ENCODE results near the gene EFHD2.

EFHD2 gene

GRCh38 chr1:15390667-15391066, 19.0 kb upstream of the EFHD2 start:
- Histone ChIP-seq H2AFZ (ENCODE audit: insufficient read depth, low read length, poor library complexity) (no peak overlapping the region), H3K23ac (ENCODE audit: low read length) (no peak overlapping the region), H3K4me1 (ENCODE audit: control insufficient read depth in 1 of 2, insufficient read depth in 2 of 2, low read length in 2 of 2) (no peaks in the 10 kb centered on the region), H2AK5ac (ENCODE audit: low read length) (no peak overlapping the region), H3K9me3 (ENCODE audit: insufficient read depth, low read depth, low read length) (peaks cover 2% of the 10 kb centered on the region), H3K9ac (ENCODE audit: low read length) (no peak overlapping the region), H3K27ac (ENCODE audit: low read depth, low read length) (no peak overlapping the region), H3K4me2 (ENCODE audit: low read length) (no peak overlapping the region), H2BK12ac (ENCODE audit: low read length) (no peak overlapping the region), H3K4ac (ENCODE audit: low read depth, low read length) (no peak overlapping the region), H4K8ac (ENCODE audit: low read depth, low read length) (no peak overlapping the region), H3K36me3 (ENCODE audit: control insufficient read depth in 1 of 2, insufficient read depth in 2 of 2, low read length in 2 of 2) (no peaks in the 10 kb centered on the region), H3K79me2 (ENCODE audit: control insufficient read depth, insufficient read depth, low read length, poor library complexity) (no peaks in the 10 kb centered on the region), H2BK120ac (ENCODE audit: insufficient read depth, low read length, poor library complexity) (no peak overlapping the region), H3K27me3 (ENCODE audit: insufficient read depth, low read length) (peaks cover 6% of the 10 kb centered on the region), H4K12ac (ENCODE audit: low read depth, low read length) (no peak overlapping the region), H3K79me1 (ENCODE audit: low read length) (no peaks in the 10 kb centered on the region), H3K14ac (ENCODE audit: low read length) (no peak overlapping the region), H3K18ac (ENCODE audit: low read length) (no peak overlapping the region), H3K4me3 (ENCODE audit: low read depth, low read length) (no peak overlapping the region), H4K91ac (ENCODE audit: low read depth, low read length) (no peak overlapping the region), H2BK5ac (ENCODE audit: low read depth, low read length, poor library complexity) (no peak overlapping the region)
- no peak for DNase-seq
- WGBS (ENCODE audit: extremely low coverage, insufficient coverage, insufficient read length), result no CpG with 5 or more reads among the region's 8 CpGs

- H3K79me1 ChIP-seq (ENCODE audit: low read length), result no peaks in the 10 kb centered on the region
- no peak overlapping the region for H2BK120ac ChIP-seq (ENCODE audit: insufficient read depth, low read length, poor library complexity)
- no peak overlapping the region for H3K9ac ChIP-seq (ENCODE audit: low read length)
- no peak overlapping the region for H3K18ac ChIP-seq (ENCODE audit: low read length)
- H3K4me3 ChIP-seq (ENCODE audit: low read depth, low read length), result no peak overlapping the region
- peaks cover 1% of the 10 kb centered on the region for H3K27me3 ChIP-seq (ENCODE audit: insufficient read depth, low read length)
- H3K9me3 ChIP-seq (ENCODE audit: insufficient read depth, low read depth, low read length), result no peaks in the 10 kb centered on the region
- no peak overlapping the region for H3K23ac ChIP-seq (ENCODE audit: low read length)
- H4K12ac ChIP-seq (ENCODE audit: low read depth, low read length), result no peak overlapping the region
- H3K4ac ChIP-seq (ENCODE audit: low read depth, low read length), result no peak overlapping the region
- no peaks in the 10 kb centered on the region for H3K36me3 ChIP-seq (ENCODE audit: control insufficient read depth in 1 of 2, insufficient read depth in 2 of 2, low read length in 2 of 2)
- no peak overlapping the region for H3K14ac ChIP-seq (ENCODE audit: low read length)
- H4K8ac ChIP-seq (ENCODE audit: low read depth, low read length), result no peak overlapping the region
- no peak for DNase-seq
- no peak overlapping the region for H3K27ac ChIP-seq (ENCODE audit: low read depth, low read length)
- H3K4me2 ChIP-seq (ENCODE audit: low read length), result no peak overlapping the region
- no peak overlapping the region for H2BK12ac ChIP-seq (ENCODE audit: low read length)
- H3K4me1 ChIP-seq (ENCODE audit: control insufficient read depth in 1 of 2, insufficient read depth in 2 of 2, low read length in 2 of 2), result no peaks in the 10 kb centered on the region
- no peaks in the 10 kb centered on the region for H3K79me2 ChIP-seq (ENCODE audit: control insufficient read depth, insufficient read depth, low read length, poor library complexity)
- H4K91ac ChIP-seq (ENCODE audit: low read depth, low read length), result no peak overlapping the region
- no peak overlapping the region for H2AK5ac ChIP-seq (ENCODE audit: low read length)
- H2AFZ ChIP-seq (ENCODE audit: insufficient read depth, low read length, poor library complexity), result no peak overlapping the region
- H2BK5ac ChIP-seq (ENCODE audit: low read depth, low read length, poor library complexity), result no peak overlapping the region
- no CpG with 5 or more reads among the region's 4 CpGs for WGBS (ENCODE audit: extremely low coverage, insufficient coverage, insufficient read length)
These were observed 18.3 kb upstream of the EFHD2 start for GRCh38 chr1:15391366-15391765.

GRCh38 chr1:15393475-15394257, 16.0 kb upstream of the EFHD2 start:
- H3K79me2 ChIP-seq (ENCODE audit: control insufficient read depth, insufficient read depth, low read length, poor library complexity), result no peaks in the 10 kb centered on the region
- no peaks in the 10 kb centered on the region for H3K27me3 ChIP-seq (ENCODE audit: insufficient read depth, low read length)
- no peaks in the 10 kb centered on the region for H3K79me1 ChIP-seq (ENCODE audit: low read length)
- H2BK12ac ChIP-seq (ENCODE audit: low read length), result no peak overlapping the region
- no peak overlapping the region for H3K9ac ChIP-seq (ENCODE audit: low read length)
- no peak overlapping the region for H3K18ac ChIP-seq (ENCODE audit: low read length)
- no peak overlapping the region for H3K4me2 ChIP-seq (ENCODE audit: low read length)
- H2BK120ac ChIP-seq (ENCODE audit: insufficient read depth, low read length, poor library complexity), result no peak overlapping the region
- no peak overlapping the region for H4K8ac ChIP-seq (ENCODE audit: low read depth, low read length)
- no peak overlapping the region for H2AFZ ChIP-seq (ENCODE audit: insufficient read depth, low read length, poor library complexity)
- H3K4me3 ChIP-seq (ENCODE audit: low read depth, low read length), result no peak overlapping the region
- H3K4ac ChIP-seq (ENCODE audit: low read depth, low read length), result no peak overlapping the region
- H4K12ac ChIP-seq (ENCODE audit: low read depth, low read length), result no peak overlapping the region
- no peak overlapping the region for H3K27ac ChIP-seq (ENCODE audit: low read depth, low read length)
- no peaks in the 10 kb centered on the region for H3K9me3 ChIP-seq (ENCODE audit: insufficient read depth, low read depth, low read length)
- WGBS (ENCODE audit: extremely low coverage, insufficient coverage, insufficient read length), result no CpG with 5 or more reads among the region's 9 CpGs
- peak in 1 of 2 donors; percentile 44 for DNase-seq
- H4K91ac ChIP-seq (ENCODE audit: low read depth, low read length), result no peak overlapping the region
- H2BK5ac ChIP-seq (ENCODE audit: low read depth, low read length, poor library complexity), result no peak overlapping the region
- H3K36me3 ChIP-seq (ENCODE audit: control insufficient read depth in 1 of 2, insufficient read depth in 2 of 2, low read length in 2 of 2), result no peaks in the 10 kb centered on the region
- no peak overlapping the region for H3K23ac ChIP-seq (ENCODE audit: low read length)
- no peak overlapping the region for H3K14ac ChIP-seq (ENCODE audit: low read length)
- no peaks in the 10 kb centered on the region for H3K4me1 ChIP-seq (ENCODE audit: control insufficient read depth in 1 of 2, insufficient read depth in 2 of 2, low read length in 2 of 2)
- no peak overlapping the region for H2AK5ac ChIP-seq (ENCODE audit: low read length)

GRCh38 chr1:15394258-15394690, 15.4 kb upstream of the EFHD2 start:
- Histone ChIP-seq H3K14ac (ENCODE audit: low read length) (no peak overlapping the region), H3K18ac (ENCODE audit: low read length) (no peak overlapping the region), H3K9me3 (ENCODE audit: insufficient read depth, low read depth, low read length) (no peaks in the 10 kb centered on the region), H2AK5ac (ENCODE audit: low read length) (no peak overlapping the region), H4K8ac (ENCODE audit: low read depth, low read length) (no peak overlapping the region), H2AFZ (ENCODE audit: insufficient read depth, low read length, poor library complexity) (no peak overlapping the region), H2BK5ac (ENCODE audit: low read depth, low read length, poor library complexity) (no peak overlapping the region), H2BK12ac (ENCODE audit: low read length) (no peak overlapping the region), H3K27me3 (ENCODE audit: insufficient read depth, low read length) (no peaks in the 10 kb centered on the region), H4K91ac (ENCODE audit: low read depth, low read length) (no peak overlapping the region), H3K4me2 (ENCODE audit: low read length) (no peak overlapping the region), H3K23ac (ENCODE audit: low read length) (no peak overlapping the region), H3K9ac (ENCODE audit: low read length) (no peak overlapping the region), H3K27ac (ENCODE audit: low read depth, low read length) (no peak overlapping the region), H4K12ac (ENCODE audit: low read depth, low read length) (no peak overlapping the region), H3K79me2 (ENCODE audit: control insufficient read depth, insufficient read depth, low read length, poor library complexity) (no peaks in the 10 kb centered on the region), H2BK120ac (ENCODE audit: insufficient read depth, low read length, poor library complexity) (no peak overlapping the region), H3K79me1 (ENCODE audit: low read length) (no peaks in the 10 kb centered on the region), H3K36me3 (ENCODE audit: control insufficient read depth in 1 of 2, insufficient read depth in 2 of 2, low read length in 2 of 2) (no peaks in the 10 kb centered on the region), H3K4me1 (ENCODE audit: control insufficient read depth in 1 of 2, insufficient read depth in 2 of 2, low read length in 2 of 2) (no peaks in the 10 kb centered on the region), H3K4me3 (ENCODE audit: low read depth, low read length) (no peak overlapping the region), H3K4ac (ENCODE audit: low read depth, low read length) (no peak overlapping the region)
- no CpG with 5 or more reads among the region's 3 CpGs for WGBS (ENCODE audit: extremely low coverage, insufficient coverage, insufficient read length)
- no peak for DNase-seq
